Measurements from ENCODE around the gene SAMD7. TPM values are rescaled to one million over a fixed set of nuclear protein-coding genes. Genes with fewer than 3 reads are reported as not detected.

The SAMD7 gene, protein sequence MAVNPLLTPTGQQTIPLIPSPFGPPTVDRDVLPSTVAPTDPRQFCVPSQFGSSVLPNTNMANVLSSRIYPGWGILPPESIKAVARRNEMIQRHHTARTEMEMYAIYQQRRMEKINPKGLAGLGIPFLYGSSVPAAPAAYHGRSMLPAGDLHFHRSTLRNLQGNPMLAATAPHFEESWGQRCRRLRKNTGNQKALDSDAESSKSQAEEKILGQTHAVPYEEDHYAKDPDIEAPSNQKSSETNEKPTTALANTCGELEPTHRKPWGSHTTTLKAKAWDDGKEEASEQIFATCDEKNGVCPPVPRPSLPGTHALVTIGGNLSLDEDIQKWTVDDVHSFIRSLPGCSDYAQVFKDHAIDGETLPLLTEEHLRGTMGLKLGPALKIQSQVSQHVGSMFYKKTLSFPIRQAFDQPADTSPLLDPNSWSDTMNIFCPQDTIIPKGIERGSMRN
- total RNA-seq: not detected in 2 replicates

DNA sequence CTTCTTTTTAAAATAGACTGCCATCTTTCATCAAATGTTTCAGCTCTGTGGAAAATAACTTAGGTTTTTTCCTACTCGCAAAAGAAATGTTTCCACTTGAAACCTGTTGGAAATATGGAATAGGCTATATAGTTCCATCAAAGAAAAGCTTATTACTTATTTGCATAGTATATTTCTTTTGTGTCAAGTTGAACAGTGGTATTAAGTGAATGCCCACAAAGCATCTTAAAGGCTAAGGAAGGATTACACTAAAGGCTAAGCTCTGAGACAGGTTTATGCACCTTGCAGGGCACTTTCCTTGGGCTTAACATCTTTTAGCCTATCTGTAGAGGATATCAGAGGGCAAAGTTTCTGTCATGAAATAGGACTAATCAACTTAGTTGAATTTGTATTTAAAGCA, at the start of gene SAMD7:
Gene SAMD7 (plus strand): TSS at position 301 of the 400 bp plus-strand sequence. CDS start 7,927 bp downstream, outside the sequence.
- H3K4me3 ChIP-seq (ENCODE audit: low read depth, low read length): no peak within 1 kb of the TSS
- no peak for DNase-seq (ENCODE audit: low read depth)
- TF ChIP-seq, protein P1, sequence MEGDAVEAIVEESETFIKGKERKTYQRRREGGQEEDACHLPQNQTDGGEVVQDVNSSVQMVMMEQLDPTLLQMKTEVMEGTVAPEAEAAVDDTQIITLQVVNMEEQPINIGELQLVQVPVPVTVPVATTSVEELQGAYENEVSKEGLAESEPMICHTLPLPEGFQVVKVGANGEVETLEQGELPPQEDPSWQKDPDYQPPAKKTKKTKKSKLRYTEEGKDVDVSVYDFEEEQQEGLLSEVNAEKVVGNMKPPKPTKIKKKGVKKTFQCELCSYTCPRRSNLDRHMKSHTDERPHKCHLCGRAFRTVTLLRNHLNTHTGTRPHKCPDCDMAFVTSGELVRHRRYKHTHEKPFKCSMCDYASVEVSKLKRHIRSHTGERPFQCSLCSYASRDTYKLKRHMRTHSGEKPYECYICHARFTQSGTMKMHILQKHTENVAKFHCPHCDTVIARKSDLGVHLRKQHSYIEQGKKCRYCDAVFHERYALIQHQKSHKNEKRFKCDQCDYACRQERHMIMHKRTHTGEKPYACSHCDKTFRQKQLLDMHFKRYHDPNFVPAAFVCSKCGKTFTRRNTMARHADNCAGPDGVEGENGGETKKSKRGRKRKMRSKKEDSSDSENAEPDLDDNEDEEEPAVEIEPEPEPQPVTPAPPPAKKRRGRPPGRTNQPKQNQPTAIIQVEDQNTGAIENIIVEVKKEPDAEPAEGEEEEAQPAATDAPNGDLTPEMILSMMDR (IDR thresholded peaks at IDR 0.05; ENCODE audit: insufficient read depth, low read depth, low read length): no peak

DNA sequence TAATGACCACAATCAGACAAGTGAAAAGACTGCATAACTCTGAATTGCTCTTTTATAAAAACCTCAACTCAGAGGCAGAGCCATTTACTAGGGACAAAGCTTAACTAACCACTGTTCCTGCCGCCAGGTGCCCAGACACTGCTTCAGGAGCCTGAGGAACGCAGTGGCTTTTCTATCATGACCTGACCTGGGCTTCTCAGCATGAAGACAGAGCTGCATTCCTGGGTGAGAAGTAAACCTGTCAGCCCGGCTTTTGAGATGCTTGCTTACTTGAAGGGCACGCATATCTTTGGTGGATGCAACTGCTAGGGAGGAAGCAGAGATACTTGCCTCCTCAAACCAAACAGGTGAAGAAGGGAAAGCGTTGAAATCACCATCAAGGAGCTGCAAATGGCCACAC, 49.5 kb upstream of the SAMD7 start:
- no peak overlapping the region for H3K4me3 ChIP-seq (ENCODE audit: low read depth, low read length)
- TF ChIP-seq, protein P1 (IDR thresholded peaks at IDR 0.05; ENCODE audit: insufficient read depth, low read depth, low read length): no peak
- DNase-seq (ENCODE audit: low read depth): no peak

DNA sequence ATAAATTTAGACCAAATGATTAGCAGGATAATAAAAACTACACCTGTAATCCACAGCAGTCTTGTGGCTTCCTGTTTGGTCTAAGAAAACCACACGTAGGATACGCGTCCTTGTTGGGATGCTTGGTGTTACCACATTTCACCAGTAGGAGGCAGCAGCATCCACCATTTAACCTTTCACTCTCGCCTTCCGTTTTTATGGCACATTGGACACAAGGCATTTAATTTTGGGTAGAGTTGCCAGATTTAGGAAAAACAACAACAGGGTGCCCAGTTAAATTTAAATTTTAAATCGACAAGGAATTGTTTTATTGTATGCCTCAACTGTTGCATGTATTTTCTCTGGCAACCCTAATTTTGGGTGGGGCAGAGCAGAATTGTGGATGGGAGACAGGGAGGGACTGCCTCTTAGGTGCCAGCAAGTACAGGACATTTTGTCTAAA, 47.9 kb upstream of the SAMD7 start:
- peak; percentile 72 for DNase-seq (ENCODE audit: low read depth)
- H3K4me3 ChIP-seq (ENCODE audit: low read depth, low read length): no peak overlapping the region
- TF ChIP-seq, protein P1 (IDR thresholded peaks at IDR 0.05; ENCODE audit: insufficient read depth, low read depth, low read length): peak; percentile 93

DNA sequence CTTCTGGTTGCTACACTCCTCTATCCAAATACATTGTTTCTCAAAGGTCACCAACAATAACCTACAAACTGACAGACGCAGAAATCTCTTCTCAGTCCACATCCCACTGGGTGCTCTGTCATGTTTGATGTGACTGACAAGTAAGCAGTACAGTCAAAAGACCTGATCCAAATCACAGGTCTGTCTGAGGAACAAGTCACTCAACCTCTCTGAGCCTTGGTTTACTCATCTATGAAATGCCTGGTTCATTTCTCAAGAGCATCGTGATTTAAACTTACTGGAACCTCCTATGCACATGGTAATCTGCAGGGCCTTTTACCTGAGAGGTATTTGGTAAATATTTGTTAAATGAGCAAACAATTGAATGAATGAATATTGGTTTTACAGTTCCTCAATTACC, 47.1 kb upstream of the SAMD7 start:
- TF ChIP-seq, protein P1 (IDR thresholded peaks at IDR 0.05; ENCODE audit: insufficient read depth, low read depth, low read length): no peak

DNA sequence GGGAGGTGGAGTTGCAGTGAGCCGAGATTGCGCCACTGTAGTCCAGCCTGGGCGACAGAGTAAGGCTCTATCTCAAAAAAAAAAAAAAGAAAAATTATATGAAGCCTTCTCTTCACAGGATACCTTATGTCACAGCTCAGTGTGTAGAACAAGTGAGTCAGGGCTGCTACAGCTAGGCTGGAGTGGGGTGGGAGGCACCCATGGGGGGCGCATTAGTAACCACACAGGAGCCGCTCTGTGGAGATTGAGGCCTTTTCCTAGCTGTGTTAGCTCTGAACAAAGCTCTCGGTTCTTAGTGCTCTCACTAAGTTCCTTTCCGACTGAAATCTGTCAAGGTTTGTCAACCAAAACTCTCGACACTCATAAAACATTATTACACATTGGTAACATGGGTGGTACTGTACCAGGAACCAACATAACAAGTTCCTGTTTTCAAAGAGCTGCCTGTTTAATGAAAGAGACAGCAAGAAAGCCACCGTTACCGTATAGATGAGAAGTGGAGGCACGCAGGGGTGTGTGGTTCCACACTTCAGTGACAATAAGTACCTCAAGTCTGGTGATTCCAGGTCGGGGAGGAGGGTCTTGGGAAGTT, 46.1 kb upstream of the SAMD7 start:
- DNase-seq (ENCODE audit: low read depth): no peak
- TF ChIP-seq, protein P1 (IDR thresholded peaks at IDR 0.05; ENCODE audit: insufficient read depth, low read depth, low read length): no peak
- no peak overlapping the region for H3K4me3 ChIP-seq (ENCODE audit: low read depth, low read length)

More for the DNA sequence above, 47.1 kb upstream of the SAMD7 start:
- DNase-seq (ENCODE audit: low read depth): no peak
- H3K4me3 ChIP-seq (ENCODE audit: low read depth, low read length): no peak overlapping the region

DNA sequence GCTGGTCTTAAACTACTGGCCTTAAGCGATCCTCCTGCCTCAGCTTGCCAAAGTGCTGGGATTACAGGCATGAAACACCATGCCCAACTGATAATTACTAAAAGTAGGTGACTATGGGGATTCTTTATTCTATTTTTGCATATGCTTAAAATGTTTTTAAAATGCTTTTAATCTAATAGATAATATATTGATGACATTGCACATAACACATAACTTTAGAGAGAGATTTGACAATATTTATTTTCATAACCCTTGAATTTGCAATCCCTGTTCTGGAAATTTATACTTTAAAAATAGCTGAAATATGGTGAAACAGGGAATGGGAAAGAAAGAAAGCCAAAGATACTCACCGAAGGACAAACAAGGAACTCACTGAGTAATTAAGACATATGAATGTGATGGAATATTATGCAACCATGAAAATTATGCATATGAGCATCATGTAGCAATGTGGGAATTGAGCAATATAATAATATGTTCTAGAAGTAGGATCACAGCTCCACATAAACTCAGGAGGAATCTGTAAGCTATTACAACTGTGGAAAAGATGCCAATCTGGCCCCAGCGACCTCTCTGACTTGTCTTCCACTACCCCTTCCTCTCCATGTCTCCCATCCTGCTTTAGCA, 43.7 kb upstream of the SAMD7 start:
- TF ChIP-seq, protein P1 (IDR thresholded peaks at IDR 0.05; ENCODE audit: insufficient read depth, low read depth, low read length): no peak
- no peak for DNase-seq (ENCODE audit: low read depth)
- no peak overlapping the region for H3K4me3 ChIP-seq (ENCODE audit: low read depth, low read length)
